IPS-18c (cell line): ENCODE data around the gene GRK2.

Source experiments
- H3K4me3 ChIP-seq: 2 replicates; pipeline ENCODE4 v1.7.0; 2013; ENCODE audit warnings: low read depth, mild to moderate bottlenecking, low read length, moderate library complexity; ENCODE audit not compliant: insufficient read depth
- H3K9me3 ChIP-seq: one replicate; pipeline ENCODE4 v1.6.1; 2013; ENCODE audit warnings: mild to moderate bottlenecking, low read length, moderate library complexity; ENCODE audit not compliant: control insufficient read depth, insufficient read depth

GRK2 gene

GRCh38 chr11:67265633-67266448 is 432 bp upstream of the GRK2 start:
- Histone ChIP-seq H3K4me3 (no peak overlapping the region), H3K9me3 (no peaks in the 10 kb centered on the region)

GRCh38 chr11:67267188-67268080 is 1.2 kb downstream of the GRK2 start:
- Histone ChIP-seq H3K4me3 (peak overlapping the region; percentile 72), H3K9me3 (no peaks in the 10 kb centered on the region)

GRCh38 chr11:67268081-67268961 is 2.0 kb downstream of the GRK2 start:
- Histone ChIP-seq H3K9me3 (no peaks in the 10 kb centered on the region), H3K4me3 (no peak overlapping the region; the same call in 1 of the 2 replicates)

GRCh38 chr11:67268962-67269268 is 2.6 kb downstream of the GRK2 start:
- Histone ChIP-seq H3K4me3 (no peak overlapping the region), H3K9me3 (no peaks in the 10 kb centered on the region)

- peak overlapping the region; percentile 28; the same call in 1 of the 2 replicates for H3K4me3 ChIP-seq
Observed at GRCh38 chr11:67269401-67270255, 3.4 kb downstream of the GRK2 start.

GRCh38 chr11:67270256-67271204 is 4.3 kb downstream of the GRK2 start:
- H3K9me3 ChIP-seq, result no peaks in the 10 kb centered on the region
- H3K4me3 ChIP-seq, result no peak overlapping the region

More at GRCh38 chr11:67269401-67270255, 3.4 kb downstream of the GRK2 start:
- no peaks in the 10 kb centered on the region for H3K9me3 ChIP-seq

- Histone ChIP-seq H3K4me3 (no peak overlapping the region), H3K9me3 (no peaks in the 10 kb centered on the region)
Observed at GRCh38 chr11:67271205-67271540, 4.9 kb downstream of the GRK2 start.

- no peaks in the 10 kb centered on the region for H3K9me3 ChIP-seq
- H3K4me3 ChIP-seq, result no peak overlapping the region
Observed at GRCh38 chr11:67271541-67272284, 5.4 kb downstream of the GRK2 start.

GRCh38 chr11:67272327-67273259 is 6.3 kb downstream of the GRK2 start:
- Histone ChIP-seq H3K9me3 (no peaks in the 10 kb centered on the region), H3K4me3 (no peak overlapping the region)

- no peak overlapping the region for H3K4me3 ChIP-seq
- no peaks in the 10 kb centered on the region for H3K9me3 ChIP-seq
Observed at GRCh38 chr11:67273260-67273990, 7.2 kb downstream of the GRK2 start.

- H3K4me3 ChIP-seq, result no peak overlapping the region
- no peaks in the 10 kb centered on the region for H3K9me3 ChIP-seq
Observed at GRCh38 chr11:67274768-67275605, 8.7 kb downstream of the GRK2 start.

- Histone ChIP-seq H3K4me3 (no peak overlapping the region), H3K9me3 (no peaks in the 10 kb centered on the region)
Observed at GRCh38 chr11:67275606-67276409, 9.5 kb downstream of the GRK2 start.
